Posterior vena cava (tissue), 2 donors: ENCODE data around the gene ADGB. TPM values are rescaled to one million over a fixed set of nuclear protein-coding genes. Genes with fewer than 3 reads are reported as not detected.
A peak's percentile ranks its signal among the peaks of the same experiment; 100 is the strongest.
"Not testable (repeated sequence)": the region's sequence is repeated elsewhere in the genome, so short reads cannot be mapped to it uniquely, and the experiment has no call there.

Source experiments
- DNase-seq: peaks from one replicate; pipeline ENCODE4 v3.0.0-alpha.2; 2020; ENCODE audit warnings: low spot score
- intact Hi-C, 2 donors: fragments of 100-400 bp; cut with DNase I; formaldehyde crosslinking; loops; one replicate each; pipeline versions ENCODE4 v1.14.1 to v1.14.2; 2022 to 2023
- total RNA-seq, 2 donors: library from RNA; stranded (reverse); fragmentation: NEBNext Ultra II Directional; extraction: Animal tissue kit (Norgen Biotek cat#: 25700); gene quantifications; one replicate each; pipeline ENCODE4 v1.2.1, GENCODE V29; 2021
- donor health status: DM: yes; HTN: yes; CAD: no.
- donor health status: DM: yes; HTN: yes; CAD: no.

The ADGB gene
- total RNA-seq, 2 donors from 2014 or later: not detected

DNA sequence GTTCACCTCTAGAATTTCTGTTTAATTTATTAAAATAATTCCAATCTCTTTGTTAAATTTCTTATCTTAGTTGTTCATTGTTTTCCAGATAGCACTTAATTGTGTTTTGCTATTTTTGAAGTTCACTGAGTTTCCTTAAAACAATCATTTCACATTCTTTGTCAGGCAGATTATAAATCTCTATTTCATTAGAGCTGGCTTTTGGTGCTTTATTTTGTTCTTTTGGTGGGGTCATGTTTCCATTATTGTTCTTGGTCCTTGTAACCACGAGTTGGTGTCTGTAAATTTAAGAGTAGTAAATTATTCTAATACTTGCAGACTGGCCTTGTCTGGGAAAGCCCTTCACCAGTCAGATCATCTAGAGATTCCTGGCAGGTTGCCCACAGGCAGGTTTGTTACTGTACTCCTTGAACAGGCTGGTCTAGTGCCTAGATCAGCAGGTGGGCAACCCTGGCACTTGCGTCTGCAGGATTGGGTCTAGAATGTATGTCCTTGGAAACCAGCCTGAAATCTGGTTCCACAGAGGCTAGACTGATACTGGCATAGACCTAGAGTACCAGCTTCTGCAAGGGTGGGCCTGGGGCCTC lies 110.4 kb downstream of the ADGB start:
- DNase-seq: no peak
- intact Hi-C loops: no loop called here

DNA sequence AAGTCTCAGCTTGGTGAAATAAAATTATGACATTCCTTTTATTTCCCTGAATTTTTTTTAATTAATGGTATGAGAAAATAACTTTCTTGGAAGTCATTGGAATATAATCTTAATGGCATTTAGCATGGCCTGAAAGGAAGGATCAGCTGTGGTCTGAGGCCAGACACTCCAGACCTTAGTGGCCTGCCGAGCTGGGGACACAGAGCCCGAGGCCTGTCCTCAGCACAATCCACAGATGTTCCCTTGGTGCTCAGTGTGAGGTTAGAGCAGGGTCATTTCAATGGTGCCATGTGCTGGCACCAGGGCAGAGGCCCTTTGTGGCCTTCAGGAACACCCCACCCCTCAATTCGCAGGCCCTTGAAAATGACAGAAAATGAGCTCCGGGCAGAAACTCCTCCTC lies 120.6 kb downstream of the ADGB start:
- intact Hi-C loops: no loop called here
- no peak for DNase-seq

DNA sequence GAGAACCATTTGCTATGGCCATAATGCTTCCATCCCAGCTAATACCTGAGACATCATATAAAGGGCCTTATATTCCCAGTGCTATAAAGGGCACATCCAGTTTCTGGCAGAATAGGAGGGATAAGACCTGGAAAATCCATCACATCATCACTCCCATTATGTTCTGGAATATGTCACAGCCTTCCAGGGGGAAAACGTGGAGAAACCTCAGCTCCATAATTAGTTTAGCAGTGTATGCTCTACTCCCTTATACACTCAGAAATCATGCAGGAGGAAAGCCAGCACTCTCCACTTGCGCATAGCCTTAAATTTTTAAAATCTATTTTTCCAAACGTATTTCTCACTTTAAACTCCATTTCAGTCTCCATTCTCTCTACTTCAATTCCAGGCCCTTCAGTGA lies 140.9 kb downstream of the ADGB start:
- DNase-seq: no peak
- intact Hi-C loops: no loop called here

DNA sequence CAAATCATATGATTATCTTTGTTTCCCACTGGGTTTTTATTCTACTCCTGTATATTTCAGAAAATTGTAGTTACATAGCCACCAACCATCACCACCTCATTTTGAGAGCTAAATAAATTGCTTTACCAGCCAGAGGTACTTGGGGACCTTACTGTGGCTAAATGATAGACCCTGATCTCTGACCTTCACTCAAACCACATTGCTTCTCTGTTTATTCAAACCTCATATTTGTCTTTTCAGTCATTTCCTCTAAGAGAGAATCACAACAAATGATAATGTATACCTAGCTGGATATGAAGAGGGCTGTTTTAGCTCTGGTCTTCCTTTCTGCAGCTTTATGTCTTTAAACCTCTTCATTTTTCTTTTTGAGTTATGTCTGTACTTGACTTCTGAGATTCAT lies 142.8 kb downstream of the ADGB start:
- no peak for DNase-seq
- intact Hi-C loops: no loop called here

DNA sequence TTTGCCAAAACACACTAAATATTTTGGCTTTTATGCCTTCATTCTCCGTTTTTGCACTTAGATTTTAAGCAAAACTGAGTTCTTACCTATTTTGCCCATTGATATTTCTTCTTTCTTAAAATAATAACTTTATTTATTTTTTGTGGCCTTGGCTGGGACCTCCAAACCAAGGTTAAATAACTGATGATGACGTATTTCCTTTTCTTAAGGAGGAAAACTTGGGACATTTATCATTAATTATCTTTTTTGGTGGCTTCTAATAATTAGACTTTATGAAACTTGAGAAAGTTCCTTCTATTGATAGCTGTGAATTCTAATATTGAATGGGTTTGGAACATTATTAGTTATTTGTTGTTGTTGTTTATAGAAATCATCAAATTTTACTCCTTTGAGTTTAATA lies 154.5 kb downstream of the ADGB start:
- intact Hi-C loops: no loop called here
- DNase-seq: no peak

DNA sequence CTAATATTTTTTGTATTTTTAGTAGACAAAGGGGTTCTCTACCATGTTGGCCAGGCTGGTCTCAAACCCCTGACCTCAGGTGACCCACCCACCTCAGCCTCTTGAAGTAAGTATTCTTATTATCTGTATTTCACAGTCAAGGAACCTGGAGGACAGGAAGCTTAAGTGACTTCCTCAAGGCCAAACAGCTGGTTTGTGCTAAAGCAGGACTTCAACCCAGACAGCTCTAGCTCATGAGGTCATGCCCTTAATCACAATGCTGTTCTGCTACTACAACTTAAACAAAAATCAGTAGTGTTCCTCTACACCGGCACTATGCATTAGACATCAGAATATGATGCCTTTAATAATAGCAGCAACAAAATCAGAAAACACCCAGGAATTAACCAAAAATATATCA lies 168.9 kb downstream of the ADGB start:
- intact Hi-C loops: no loop called here
- DNase-seq: no peak

DNA sequence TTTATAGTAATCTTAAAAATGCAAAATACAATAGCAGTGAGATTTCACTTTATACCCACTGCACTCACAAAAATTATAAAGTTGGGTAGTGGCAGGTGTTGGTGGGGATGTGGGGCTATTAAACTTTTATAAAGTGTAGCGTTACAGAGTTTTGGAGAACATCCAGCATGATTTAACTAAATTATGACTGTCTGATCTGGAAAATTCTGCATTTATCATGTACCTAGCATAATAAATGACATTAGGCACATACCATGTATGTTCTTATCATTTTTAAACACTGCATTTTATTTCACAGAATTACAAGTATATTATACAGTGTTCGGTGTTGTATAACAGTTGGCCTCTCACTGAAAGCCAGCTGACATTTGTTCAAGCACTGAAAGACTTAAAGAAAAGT lies 169.9 kb downstream of the ADGB start:
- intact Hi-C loops: no loop called here
- no peak for DNase-seq

DNA sequence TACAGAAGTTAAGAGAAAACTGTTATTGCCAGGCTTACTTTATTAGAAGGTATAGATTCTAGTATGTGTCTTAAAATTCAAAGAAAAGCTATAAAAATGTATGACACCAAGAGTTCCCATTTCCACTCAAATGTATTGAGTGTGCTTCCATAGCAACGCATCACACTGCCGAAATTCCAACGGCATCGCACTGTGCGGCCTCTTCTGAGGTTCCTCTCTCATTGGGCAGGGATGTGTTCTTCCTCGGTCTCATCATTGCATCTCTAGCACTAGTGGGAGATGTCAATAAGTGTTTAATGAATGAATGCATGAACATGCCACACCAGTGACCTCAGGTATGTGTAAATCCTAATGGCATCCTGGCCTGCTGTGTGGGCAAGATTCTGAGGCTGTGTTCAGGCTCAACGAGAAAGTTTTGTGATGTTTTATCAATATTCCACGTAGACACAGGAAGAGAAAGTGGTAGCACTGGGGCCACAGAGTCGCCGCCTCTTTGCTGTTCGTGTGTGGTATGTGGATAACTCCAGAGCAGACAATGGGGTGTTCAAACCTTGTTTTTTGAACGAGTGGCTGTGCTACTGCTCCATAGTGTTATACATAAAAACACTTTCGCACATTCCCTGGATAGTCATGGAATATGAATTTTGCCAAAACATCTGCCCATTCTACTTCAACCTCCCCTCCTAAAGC lies 171.6 kb downstream of the ADGB start:
- intact Hi-C loops: no loop called here
- DNase-seq: no peak

DNA sequence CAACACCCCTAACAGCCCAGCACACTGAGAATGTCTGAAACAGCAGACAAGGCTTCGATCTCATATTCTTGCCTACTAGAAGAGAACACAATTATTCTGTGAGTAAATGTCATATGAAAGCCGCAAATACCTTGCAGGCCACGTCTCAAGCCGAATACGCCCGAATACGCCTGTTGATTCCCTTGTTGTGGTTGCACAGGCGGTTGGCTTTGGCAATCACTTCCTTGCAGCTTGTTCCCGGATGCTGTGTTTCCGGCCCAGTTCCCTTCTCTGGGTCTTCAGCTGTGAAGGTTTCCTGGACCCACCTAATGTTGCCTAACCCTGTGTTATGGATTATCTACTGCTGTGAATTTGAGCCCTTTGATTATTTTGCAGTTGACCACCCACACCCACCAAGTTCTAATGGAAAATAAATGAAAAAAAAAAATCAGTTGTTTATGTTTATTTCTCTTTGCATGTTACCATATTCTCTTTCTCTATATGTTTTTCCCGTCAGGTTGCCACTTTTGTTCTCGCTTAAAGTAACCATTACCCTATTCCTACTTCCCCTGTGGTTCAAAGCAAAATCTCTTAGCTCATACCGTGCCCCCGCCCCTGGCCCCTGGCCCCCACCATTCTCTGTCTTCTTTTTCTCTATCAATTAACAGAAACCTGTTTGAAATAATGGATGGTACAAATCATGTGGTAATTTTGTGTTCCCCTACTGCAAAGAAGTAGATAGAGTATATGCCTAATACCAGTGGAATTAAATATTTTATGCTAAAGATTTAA lies 172.4 kb downstream of the ADGB start:
- intact Hi-C loops: no loop called here
- DNase-seq: peak; percentile 85

DNA sequence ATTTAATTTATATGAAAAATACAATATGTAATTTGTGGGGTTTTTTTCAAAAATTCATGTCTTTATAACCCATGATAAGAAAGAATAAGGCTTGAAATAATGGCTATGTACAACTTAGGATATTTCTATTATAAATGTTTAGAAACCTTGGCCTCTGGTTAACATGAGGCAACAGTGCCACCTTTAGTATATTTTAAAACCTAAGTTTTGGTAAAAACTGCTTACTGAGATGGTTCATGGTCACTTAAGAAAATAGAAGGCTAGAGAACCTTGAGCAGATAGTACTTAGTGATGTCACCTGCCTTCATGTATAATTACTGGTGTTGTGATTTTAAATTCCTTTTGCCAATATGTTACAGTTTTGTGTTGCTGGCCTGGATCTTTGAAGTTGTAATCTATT lies 176.4 kb downstream of the ADGB start:
- no peak for DNase-seq
- intact Hi-C loops: no loop called here

DNA sequence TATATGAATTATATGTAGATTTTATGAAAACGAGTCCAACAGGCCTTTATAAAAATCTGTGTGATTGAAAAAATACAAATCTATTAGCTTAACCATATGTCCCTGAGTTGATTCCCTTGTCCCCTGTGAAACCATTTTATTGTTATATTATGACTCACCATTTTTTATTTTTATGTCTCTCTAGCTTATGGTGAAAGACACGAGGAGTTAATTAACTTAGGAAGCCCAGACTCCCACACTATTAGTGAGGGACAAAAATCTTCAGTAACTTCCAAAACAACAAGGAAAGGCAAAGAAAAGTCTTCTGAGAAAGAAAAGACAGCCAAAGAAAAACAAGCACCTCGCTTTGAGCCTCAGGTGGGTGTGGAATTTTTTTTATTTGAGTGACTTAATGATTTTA lies 183.1 kb downstream of the ADGB start:
- intact Hi-C loops: no loop called here
- DNase-seq: no peak

DNA sequence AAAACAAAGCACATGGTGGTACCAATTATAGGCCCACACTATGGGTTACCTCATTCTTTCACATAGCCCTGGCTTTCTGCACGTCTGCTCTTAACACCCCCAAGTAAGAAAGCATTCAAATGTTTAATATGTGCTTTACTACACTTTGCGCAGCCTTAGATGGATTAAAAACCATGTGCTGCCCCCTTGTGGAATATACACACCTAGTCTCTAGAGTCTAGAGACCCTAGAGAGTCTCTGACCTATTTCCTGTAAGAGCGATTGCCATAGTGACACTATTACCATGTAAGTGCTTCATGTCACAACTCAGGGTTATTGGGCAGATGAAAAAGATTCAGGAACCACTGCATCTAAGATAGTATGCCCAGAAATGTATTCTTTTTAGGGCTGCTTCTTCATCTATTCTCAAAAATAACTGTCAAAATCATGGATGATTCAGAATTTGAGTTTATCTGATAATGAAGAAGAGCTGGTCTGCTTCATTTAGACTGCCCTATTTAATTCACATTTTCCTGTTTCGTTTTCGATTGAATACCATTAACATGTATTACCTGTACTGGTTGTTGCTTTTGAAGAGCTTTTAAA lies 186.3 kb downstream of the ADGB start:
- intact Hi-C loops: no loop called here
- no peak for DNase-seq

DNA sequence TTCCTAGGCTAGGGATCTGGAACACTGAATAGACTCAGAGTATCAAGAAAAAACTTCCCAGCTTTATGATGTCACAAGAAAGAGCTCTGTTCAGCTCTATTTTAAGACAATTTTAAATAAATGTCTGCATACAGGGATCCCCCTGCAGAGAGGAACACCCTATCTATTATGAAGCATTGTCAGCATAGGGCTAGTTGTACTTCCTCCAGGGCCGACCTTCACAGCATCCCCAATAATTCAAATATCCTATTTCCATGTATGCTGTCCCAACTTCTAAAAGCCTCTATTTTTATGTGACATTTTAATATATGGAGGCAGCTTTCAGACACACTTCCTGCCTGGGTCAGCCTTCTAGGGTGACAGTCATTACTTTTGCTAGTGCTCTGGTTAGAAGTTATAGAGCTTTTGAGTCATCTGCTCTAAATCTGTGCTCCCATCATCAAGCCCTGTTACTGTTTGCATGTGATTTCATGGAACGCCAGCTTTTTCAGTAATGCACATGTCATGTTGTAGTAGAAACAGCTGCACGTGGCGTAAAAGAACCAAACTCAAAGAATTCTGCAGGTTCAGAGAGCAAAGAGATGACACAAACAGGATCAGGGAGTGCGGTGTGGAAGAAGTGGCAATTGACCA lies 189.2 kb downstream of the ADGB start:
- DNase-seq: no peak
- intact Hi-C loops: no loop called here

DNA sequence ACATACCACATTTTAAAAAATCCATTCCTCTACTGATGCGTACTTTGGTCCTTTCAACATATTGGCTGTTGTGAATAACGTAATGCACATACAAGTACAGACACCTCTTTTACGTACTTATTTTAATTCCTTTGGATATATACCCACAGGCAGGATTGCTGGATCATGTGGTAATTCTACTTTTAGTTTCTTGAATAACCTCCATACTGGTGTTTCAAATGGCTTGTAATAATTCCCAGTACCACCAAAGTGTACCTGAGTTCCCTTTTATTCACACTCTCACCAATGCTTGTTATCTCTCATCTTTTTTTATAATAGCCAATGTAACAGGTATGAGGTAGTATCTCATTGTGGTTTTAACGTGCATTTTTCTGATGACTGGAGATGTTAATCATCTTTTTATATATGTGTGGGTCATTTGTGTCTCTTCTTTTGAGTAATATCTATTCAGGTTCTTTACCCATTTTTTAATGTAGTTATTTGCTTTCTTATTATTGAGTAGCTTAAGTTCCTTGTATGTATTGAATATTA lies 191.9 kb downstream of the ADGB start:
- DNase-seq: no peak
- intact Hi-C loops: no loop called here

DNA sequence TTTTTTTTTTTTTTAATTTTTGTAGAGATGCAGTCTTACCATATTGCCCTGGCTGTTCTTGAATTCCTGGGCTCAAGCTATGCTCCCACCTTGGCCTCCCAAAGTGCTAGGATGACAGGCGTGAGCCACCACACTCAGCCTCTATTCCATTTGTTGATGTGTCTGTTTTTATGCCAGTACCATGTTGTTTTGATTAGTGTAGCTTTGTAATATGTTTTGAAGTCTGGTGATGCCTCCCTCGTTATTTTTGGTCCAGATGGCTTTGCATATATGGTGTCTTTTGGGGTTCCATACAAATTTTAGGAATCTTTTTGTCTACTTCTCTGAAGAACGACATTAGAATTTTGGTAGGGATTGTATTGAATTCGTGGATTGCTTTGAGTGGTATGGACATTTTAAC lies 193.2 kb downstream of the ADGB start:
- DNase-seq: no peak
- intact Hi-C loops: no loop called here

DNA sequence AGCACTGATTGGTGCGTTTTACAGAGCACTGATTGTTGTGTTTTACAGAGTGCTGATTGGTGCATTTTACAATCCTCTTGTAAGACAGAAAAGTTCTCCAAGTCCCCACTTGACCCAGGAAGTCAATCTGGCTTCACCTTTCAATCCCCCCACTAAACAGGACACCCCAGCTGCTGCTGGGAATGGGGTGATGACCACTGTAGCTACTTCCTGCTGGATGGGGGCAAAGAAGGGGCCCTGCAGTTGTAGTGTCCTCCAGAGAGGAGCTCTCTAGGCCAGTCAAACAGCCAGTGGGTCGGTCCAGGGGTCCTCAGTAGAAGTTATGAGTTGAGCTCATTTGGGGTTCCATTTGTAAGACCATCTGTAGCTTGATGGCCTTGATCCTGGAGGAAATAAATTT lies 194.4 kb downstream of the ADGB start:
- DNase-seq, intact Hi-C loops: not testable (repeated sequence)

DNA sequence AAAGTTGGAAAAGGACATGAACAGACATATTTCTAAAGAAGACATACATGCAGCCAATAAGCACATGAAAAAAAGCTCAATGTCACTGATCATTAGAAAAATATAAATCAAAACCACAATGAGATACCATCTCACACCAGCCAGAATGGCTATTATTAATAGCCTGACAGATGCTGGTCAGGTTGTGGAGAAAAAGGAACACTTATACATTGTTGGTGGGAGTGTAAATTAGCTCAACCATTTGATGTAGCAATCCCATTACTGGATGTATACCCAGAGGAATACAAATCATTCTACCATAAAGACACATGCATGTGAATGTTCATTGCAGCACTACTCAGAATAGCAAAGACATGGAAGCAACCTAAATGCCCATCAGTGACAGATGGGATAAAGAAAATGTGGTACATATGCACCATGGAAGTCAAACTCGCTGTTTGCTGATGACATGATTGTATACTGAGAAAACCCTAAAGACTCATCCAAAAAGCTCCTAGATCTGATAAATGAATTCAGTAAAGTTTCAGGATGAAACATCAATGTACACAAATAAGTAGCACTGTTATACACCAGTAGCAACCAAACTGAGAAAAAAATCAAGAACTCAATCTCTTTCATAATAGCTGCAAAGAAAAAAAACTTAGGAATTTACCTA lies 196.8 kb downstream of the ADGB start:
- intact Hi-C loops: no loop called here
- no peak for DNase-seq

DNA sequence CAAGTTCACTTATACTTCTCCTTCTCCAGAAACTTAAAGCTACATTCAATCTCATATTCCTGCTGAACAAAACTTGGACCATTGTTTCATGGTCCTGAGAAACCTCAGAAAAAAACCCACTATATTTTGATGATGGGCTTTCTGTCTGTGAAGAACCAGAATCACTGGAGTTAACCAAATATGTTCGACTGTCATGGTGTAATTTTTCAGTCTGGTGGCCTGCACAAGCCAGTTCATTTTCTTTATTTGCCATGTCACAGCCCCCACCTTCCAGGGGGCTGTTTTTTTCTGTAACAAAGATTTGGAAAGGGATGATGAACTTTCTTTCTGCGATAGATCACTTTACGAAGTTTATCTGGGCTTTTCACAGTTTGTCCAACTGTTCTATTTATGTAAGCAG lies 204.4 kb downstream of the ADGB start:
- intact Hi-C loops, DNase-seq: not testable (repeated sequence)

DNA sequence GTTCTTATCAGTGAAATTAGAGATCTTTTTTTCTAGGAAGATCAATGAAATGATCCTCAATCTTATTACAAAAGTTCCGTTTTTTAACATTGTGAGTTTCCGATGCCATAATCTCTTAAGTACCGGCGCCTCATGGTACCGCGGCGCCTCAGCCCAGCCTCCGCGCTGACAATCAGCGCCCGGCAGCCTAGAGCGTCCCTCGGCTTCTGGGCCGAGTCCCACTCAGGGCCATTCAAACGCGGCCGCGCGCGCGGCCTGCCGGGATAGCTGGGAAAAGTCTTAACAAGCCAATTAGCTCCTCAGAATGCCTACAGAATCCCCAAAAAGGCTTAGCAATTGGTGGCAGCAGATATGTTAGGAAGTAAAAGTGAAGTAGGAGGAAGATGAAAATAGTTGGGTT lies 204.8 kb downstream of the ADGB start:
- intact Hi-C loops: no loop called here
- peak; percentile 78 for DNase-seq
